ENCODE measurements around the gene CD3E. TPM values are rescaled to one million over a fixed set of nuclear protein-coding genes. Genes with fewer than 3 reads are reported as not detected.
A peak's percentile ranks its signal among the peaks of the same experiment; 100 is the strongest.

The CD3E gene
- total RNA-seq, 1 experiment from 2014 or later = not detected

DNA sequence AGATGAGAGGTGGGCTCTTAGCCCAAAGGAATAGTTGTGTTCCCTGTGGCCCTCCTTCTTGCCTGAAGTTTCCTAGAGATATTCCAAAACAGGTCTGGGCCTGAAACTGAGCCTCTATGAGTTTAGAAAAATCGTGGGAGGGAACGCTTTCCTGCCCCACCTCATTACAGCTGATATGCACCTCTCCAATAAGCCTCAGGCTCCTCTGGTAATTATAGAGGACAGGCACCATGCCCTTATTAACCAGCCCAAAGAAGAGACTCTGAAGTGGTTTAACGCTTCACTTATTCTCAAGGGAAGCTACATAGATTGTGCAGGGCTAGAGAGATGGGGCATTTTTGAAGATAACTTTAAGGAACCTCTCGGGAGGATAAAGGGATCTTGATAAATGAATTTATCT, 37.0 kb upstream of the CD3E start:
- Mint-ChIP-seq H3K36me3 (ENCODE audit: insufficient read depth, unreplicated experiment) (peaks cover 31% of the 10 kb centered on the region), H3K4me1 (ENCODE audit: low read depth, unreplicated experiment) (peaks cover 36% of the 10 kb centered on the region), H3K4me3 (ENCODE audit: low read depth, unreplicated experiment) (no peak overlapping the region), H3K27me3 (ENCODE audit: unreplicated experiment) (no peaks in the 10 kb centered on the region), H3K9me3 (ENCODE audit: low read depth, unreplicated experiment) (no peaks in the 10 kb centered on the region), H3K27ac (ENCODE audit: unreplicated experiment) (no peak overlapping the region)
- no peak for DNase-seq
- CTCF ChIA-PET = no interaction called here
- TF ChIP-seq, protein P1, sequence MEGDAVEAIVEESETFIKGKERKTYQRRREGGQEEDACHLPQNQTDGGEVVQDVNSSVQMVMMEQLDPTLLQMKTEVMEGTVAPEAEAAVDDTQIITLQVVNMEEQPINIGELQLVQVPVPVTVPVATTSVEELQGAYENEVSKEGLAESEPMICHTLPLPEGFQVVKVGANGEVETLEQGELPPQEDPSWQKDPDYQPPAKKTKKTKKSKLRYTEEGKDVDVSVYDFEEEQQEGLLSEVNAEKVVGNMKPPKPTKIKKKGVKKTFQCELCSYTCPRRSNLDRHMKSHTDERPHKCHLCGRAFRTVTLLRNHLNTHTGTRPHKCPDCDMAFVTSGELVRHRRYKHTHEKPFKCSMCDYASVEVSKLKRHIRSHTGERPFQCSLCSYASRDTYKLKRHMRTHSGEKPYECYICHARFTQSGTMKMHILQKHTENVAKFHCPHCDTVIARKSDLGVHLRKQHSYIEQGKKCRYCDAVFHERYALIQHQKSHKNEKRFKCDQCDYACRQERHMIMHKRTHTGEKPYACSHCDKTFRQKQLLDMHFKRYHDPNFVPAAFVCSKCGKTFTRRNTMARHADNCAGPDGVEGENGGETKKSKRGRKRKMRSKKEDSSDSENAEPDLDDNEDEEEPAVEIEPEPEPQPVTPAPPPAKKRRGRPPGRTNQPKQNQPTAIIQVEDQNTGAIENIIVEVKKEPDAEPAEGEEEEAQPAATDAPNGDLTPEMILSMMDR (IDR thresholded peaks at IDR 0.05; ENCODE audit: unreplicated experiment) = no peak
- BruUV-seq (replicated peaks) = no TSS peak
- intact Hi-C loops (cut with micrococcal nuclease; ENCODE audit: unreplicated experiment) = no loop called here

DNA sequence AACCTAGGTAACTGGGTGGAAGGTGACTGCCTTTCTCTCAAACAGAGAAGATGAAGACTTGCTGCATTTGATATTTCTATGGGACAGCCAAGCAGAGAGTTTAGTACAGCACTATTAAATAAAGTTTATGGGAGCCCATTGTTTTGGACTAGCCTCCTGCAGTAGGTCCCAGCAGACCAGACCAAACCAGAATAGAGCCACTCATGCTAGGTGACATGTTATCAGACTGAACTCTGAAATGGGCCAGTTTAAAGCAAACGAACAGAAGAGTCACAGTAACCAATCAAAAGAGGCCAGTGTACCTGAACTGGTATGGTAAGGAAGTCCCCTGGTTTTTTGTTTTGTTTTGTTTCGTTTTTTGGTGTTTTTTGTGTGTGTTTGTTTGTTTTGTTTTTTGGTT, 32.5 kb upstream of the CD3E start:
- no TSS peak for BruUV-seq (replicated peaks)
- CTCF ChIA-PET = no interaction called here
- Mint-ChIP-seq H3K4me1 (ENCODE audit: low read depth, unreplicated experiment) (peaks cover 46% of the 10 kb centered on the region), H3K9me3 (ENCODE audit: low read depth, unreplicated experiment) (no peaks in the 10 kb centered on the region), H3K4me3 (ENCODE audit: low read depth, unreplicated experiment) (no peak overlapping the region), H3K27me3 (ENCODE audit: unreplicated experiment) (no peaks in the 10 kb centered on the region), H3K36me3 (ENCODE audit: insufficient read depth, unreplicated experiment) (peaks cover 10% of the 10 kb centered on the region), H3K27ac (ENCODE audit: unreplicated experiment) (peak overlapping the region; percentile 42)
- TF ChIP-seq, protein P1 (IDR thresholded peaks at IDR 0.05; ENCODE audit: unreplicated experiment) = no peak
- intact Hi-C loops (cut with micrococcal nuclease; ENCODE audit: unreplicated experiment) = no loop called here
- DNase-seq = no peak

DNA sequence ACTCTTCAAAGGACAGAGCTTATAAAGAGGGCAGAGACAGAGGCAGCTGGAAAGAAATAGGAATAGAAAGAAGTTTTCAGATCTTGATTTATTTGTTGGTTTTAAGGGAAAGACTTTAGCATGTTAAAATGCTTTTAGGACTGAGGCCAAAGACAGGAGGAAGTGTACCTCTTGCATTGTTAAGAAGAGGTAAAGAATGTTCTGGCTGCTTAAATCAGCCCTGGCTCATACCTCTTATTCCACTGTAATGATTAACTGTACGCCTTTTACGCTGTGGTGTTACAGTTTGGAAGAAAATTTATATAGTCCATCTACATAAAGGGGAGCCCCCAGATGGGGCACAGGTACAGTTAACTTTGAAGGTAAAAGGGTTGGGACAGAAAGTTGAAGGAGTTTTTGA, 30.3 kb upstream of the CD3E start:
- DNase-seq = no peak
- no peaks in the 10 kb centered on the region for H3K9me3 Mint-ChIP-seq (ENCODE audit: low read depth, unreplicated experiment)
- no peaks in the 10 kb centered on the region for H3K27me3 Mint-ChIP-seq (ENCODE audit: unreplicated experiment)
- CTCF ChIA-PET = no interaction called here
- H3K36me3 Mint-ChIP-seq (ENCODE audit: insufficient read depth, unreplicated experiment) = peaks cover 10% of the 10 kb centered on the region
- intact Hi-C loops (cut with micrococcal nuclease; ENCODE audit: unreplicated experiment) = no loop called here
- no TSS peak for BruUV-seq (replicated peaks)
- H3K4me1 Mint-ChIP-seq (ENCODE audit: low read depth, unreplicated experiment) = peaks cover 54% of the 10 kb centered on the region
- H3K27ac Mint-ChIP-seq (ENCODE audit: unreplicated experiment) = peak overlapping the region; percentile 26
- H3K4me3 Mint-ChIP-seq (ENCODE audit: low read depth, unreplicated experiment) = no peak overlapping the region
- TF ChIP-seq, protein P1 (IDR thresholded peaks at IDR 0.05; ENCODE audit: unreplicated experiment) = no peak

DNA sequence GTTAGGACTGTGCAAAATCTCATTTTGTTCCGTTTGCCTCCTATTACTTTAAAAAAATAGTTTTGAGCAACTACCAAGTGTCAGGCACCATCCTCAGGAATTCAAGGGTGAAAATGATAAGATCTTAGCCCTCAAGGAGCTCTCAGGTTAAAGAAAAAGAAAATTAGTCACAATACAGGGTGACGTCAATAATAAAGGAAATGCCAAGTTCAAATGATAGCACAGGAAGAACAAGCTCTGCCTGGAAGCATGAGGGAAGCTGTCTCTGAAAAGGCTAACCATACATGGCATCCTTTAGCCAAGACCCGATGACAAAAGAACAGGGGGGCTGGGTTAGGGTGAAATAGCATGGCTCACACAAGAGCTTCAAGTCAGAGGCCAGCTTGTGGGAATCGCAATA, 29.4 kb upstream of the CD3E start:
- peaks cover 54% of the 10 kb centered on the region for H3K4me1 Mint-ChIP-seq (ENCODE audit: low read depth, unreplicated experiment)
- no peaks in the 10 kb centered on the region for H3K9me3 Mint-ChIP-seq (ENCODE audit: low read depth, unreplicated experiment)
- BruUV-seq (replicated peaks) = no TSS peak
- peaks cover 10% of the 10 kb centered on the region for H3K36me3 Mint-ChIP-seq (ENCODE audit: insufficient read depth, unreplicated experiment)
- intact Hi-C loops (cut with micrococcal nuclease; ENCODE audit: unreplicated experiment) = no loop called here
- CTCF ChIA-PET = no interaction called here
- H3K27ac Mint-ChIP-seq (ENCODE audit: unreplicated experiment) = no peak overlapping the region
- DNase-seq = no peak
- no peak overlapping the region for H3K4me3 Mint-ChIP-seq (ENCODE audit: low read depth, unreplicated experiment)
- TF ChIP-seq, protein P1 (IDR thresholded peaks at IDR 0.05; ENCODE audit: unreplicated experiment) = no peak
- H3K27me3 Mint-ChIP-seq (ENCODE audit: unreplicated experiment) = no peaks in the 10 kb centered on the region

Data from Calu3 (cell line).